ENCODE data around the gene MAPT.
"Not testable (repeated sequence)": the region's sequence is repeated elsewhere in the genome, so short reads cannot be mapped to it uniquely, and the experiment has no call there.

MAPT gene

GRCh38 chr17:46001390-46002310, 107.3 kb downstream of the MAPT start:
- peak overlapping the region; percentile 28 for H3K9ac ChIP-seq (ENCODE audit: insufficient read length, low read depth)
- DNase-seq (ENCODE audit: low read depth, low spot score): no peak

DNA sequence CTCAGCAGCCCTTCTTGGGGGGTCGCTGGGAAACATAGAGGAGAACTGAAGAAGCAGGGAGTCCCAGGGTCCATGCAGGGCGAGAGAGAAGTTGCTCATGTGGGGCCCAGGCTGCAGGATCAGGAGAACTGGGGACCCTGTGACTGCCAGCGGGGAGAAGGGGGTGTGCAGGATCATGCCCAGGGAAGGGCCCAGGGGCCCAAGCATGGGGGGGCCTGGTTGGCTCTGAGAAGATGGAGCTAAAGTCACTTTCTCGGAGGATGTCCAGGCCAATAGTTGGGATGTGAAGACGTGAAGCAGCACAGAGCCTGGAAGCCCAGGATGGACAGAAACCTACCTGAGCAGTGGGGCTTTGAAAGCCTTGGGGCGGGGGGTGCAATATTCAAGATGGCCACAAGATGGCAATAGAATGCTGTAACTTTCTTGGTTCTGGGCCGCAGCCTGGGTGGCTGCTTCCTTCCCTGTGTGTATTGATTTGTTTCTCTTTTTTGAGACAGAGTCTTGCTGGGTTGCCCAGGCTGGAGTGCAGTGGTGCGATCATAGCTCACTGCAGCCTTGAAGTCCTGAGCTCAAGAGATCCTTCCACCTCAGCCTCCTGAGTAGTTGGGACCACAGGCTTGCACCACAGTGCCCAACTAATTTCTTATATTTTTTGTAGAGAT, 108.1 kb downstream of the MAPT start:
- no peaks in the 10 kb centered on the region for H3K9me3 ChIP-seq (ENCODE audit: insufficient read depth, low read length)
- no peaks in the 10 kb centered on the region for H3K27me3 ChIP-seq (ENCODE audit: insufficient read depth, insufficient read length)
- peaks cover 1% of the 10 kb centered on the region for H3K4me1 ChIP-seq (ENCODE audit: insufficient read depth, insufficient read length)
- no peaks in the 10 kb centered on the region for H3K36me3 ChIP-seq (ENCODE audit: insufficient read depth, insufficient read length, low read length)
- H3K4me3 ChIP-seq (ENCODE audit: insufficient read length, low read depth): no peak overlapping the region
- DNase-seq (ENCODE audit: low read depth, low spot score): peak; percentile 60
- no peak for TF ChIP-seq SUZ12 (IDR thresholded peaks at IDR 0.05; ENCODE audit: extremely low read depth, insufficient read depth, insufficient read length)
- no peak for TF ChIP-seq ZNF274 (IDR thresholded peaks at IDR 0.05; ENCODE audit: low read depth, low read length)
- no peak for TF ChIP-seq YY1 (IDR thresholded peaks at IDR 0.05; ENCODE audit: insufficient read depth, insufficient read length)
- H3K9ac ChIP-seq (ENCODE audit: insufficient read length, low read depth): peak overlapping the region; percentile 28

More at GRCh38 chr17:46001390-46002310, 107.3 kb downstream of the MAPT start:
- H3K4me3 ChIP-seq (ENCODE audit: insufficient read length, low read depth): no peak overlapping the region
- peaks cover 1% of the 10 kb centered on the region for H3K4me1 ChIP-seq (ENCODE audit: insufficient read depth, insufficient read length)
- no peaks in the 10 kb centered on the region for H3K9me3 ChIP-seq (ENCODE audit: insufficient read depth, low read length)
- H3K27me3 ChIP-seq (ENCODE audit: insufficient read depth, insufficient read length): no peaks in the 10 kb centered on the region
- no peaks in the 10 kb centered on the region for H3K36me3 ChIP-seq (ENCODE audit: insufficient read depth, insufficient read length, low read length)
- no peak for TF ChIP-seq YY1 (IDR thresholded peaks at IDR 0.05; ENCODE audit: insufficient read depth, insufficient read length)

DNA sequence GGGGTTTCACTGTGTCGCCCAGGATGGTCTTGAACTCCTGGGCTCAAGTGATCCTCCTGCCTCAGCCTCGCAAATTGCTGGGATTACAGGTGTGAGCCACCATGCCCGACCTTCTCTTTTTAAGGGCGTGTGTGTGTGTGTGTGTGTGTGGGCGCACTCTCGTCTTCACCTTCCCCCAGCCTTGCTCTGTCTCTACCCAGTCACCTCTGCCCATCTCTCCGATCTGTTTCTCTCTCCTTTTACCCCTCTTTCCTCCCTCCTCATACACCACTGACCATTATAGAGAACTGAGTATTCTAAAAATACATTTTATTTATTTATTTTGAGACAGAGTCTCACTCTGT, 108.6 kb downstream of the MAPT start:
- H3K9me3 ChIP-seq (ENCODE audit: insufficient read depth, low read length): no peaks in the 10 kb centered on the region
- H3K9ac ChIP-seq (ENCODE audit: insufficient read length, low read depth): no peak overlapping the region
- DNase-seq (ENCODE audit: low read depth, low spot score): no peak
- no peaks in the 10 kb centered on the region for H3K36me3 ChIP-seq (ENCODE audit: insufficient read depth, insufficient read length, low read length)
- no peaks in the 10 kb centered on the region for H3K27me3 ChIP-seq (ENCODE audit: insufficient read depth, insufficient read length)
- H3K4me3 ChIP-seq (ENCODE audit: insufficient read length, low read depth): no peak overlapping the region
- H3K4me1 ChIP-seq (ENCODE audit: insufficient read depth, insufficient read length): peaks cover 1% of the 10 kb centered on the region
- TF ChIP-seq YY1 (IDR thresholded peaks at IDR 0.05; ENCODE audit: insufficient read depth, insufficient read length) (no peak), ZNF274 (IDR thresholded peaks at IDR 0.05; ENCODE audit: low read depth, low read length) (no peak), SUZ12 (IDR thresholded peaks at IDR 0.05; ENCODE audit: extremely low read depth, insufficient read depth, insufficient read length) (no peak)

- H3K4me3 ChIP-seq (ENCODE audit: insufficient read length, low read depth): no peak overlapping the region
- peaks cover 1% of the 10 kb centered on the region for H3K4me1 ChIP-seq (ENCODE audit: insufficient read depth, insufficient read length)
- DNase-seq (ENCODE audit: low read depth, low spot score): no peak
- no peaks in the 10 kb centered on the region for H3K36me3 ChIP-seq (ENCODE audit: insufficient read depth, insufficient read length, low read length)
- no peaks in the 10 kb centered on the region for H3K9me3 ChIP-seq (ENCODE audit: insufficient read depth, low read length)
- H3K9ac ChIP-seq (ENCODE audit: insufficient read length, low read depth): no peak overlapping the region
- no peak for TF ChIP-seq SUZ12 (IDR thresholded peaks at IDR 0.05; ENCODE audit: extremely low read depth, insufficient read depth, insufficient read length)
- no peaks in the 10 kb centered on the region for H3K27me3 ChIP-seq (ENCODE audit: insufficient read depth, insufficient read length)
These were observed 109.8 kb downstream of the MAPT start for GRCh38 chr17:46003907-46004748.

DNA sequence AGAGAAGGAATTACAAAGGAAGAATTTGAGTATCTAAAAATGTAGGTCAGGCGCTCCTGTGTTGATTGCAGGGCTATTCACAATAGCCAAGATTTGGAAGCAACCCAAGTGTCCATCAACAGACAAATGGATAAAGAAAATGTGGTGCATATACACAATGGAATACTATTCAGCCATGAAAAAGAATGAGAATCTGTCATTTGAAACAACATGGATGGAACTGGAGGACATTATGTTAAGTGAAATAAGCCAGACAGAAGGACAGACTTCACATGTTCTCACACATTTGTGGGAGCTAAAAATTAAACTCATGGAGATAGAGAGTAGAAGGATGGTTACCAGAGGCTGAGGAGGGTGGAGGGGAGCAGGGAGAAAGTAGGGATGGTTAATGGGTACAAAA, 111.7 kb downstream of the MAPT start:
- H3K27me3 ChIP-seq (ENCODE audit: insufficient read depth, insufficient read length); H3K9ac ChIP-seq (ENCODE audit: insufficient read length, low read depth); H3K9me3 ChIP-seq (ENCODE audit: insufficient read depth, low read length); H3K4me1 ChIP-seq (ENCODE audit: insufficient read depth, insufficient read length); H3K4me3 ChIP-seq (ENCODE audit: insufficient read length, low read depth); H3K36me3 ChIP-seq (ENCODE audit: insufficient read depth, insufficient read length, low read length); DNase-seq (ENCODE audit: low read depth, low spot score): not testable (repeated sequence)

- Histone ChIP-seq H3K4me1 (ENCODE audit: insufficient read depth, insufficient read length) (peaks cover 10% of the 10 kb centered on the region), H3K9ac (ENCODE audit: insufficient read length, low read depth) (no peak overlapping the region), H3K27me3 (ENCODE audit: insufficient read depth, insufficient read length) (no peaks in the 10 kb centered on the region), H3K4me3 (ENCODE audit: insufficient read length, low read depth) (no peak overlapping the region), H3K9me3 (ENCODE audit: insufficient read depth, low read length) (no peaks in the 10 kb centered on the region), H3K36me3 (ENCODE audit: insufficient read depth, insufficient read length, low read length) (no peaks in the 10 kb centered on the region)
- DNase-seq (ENCODE audit: low read depth, low spot score): no peak
- TF ChIP-seq YY1 (IDR thresholded peaks at IDR 0.05; ENCODE audit: insufficient read depth, insufficient read length): no peak
These were observed 113.2 kb downstream of the MAPT start for GRCh38 chr17:46007461-46007965.

DNA sequence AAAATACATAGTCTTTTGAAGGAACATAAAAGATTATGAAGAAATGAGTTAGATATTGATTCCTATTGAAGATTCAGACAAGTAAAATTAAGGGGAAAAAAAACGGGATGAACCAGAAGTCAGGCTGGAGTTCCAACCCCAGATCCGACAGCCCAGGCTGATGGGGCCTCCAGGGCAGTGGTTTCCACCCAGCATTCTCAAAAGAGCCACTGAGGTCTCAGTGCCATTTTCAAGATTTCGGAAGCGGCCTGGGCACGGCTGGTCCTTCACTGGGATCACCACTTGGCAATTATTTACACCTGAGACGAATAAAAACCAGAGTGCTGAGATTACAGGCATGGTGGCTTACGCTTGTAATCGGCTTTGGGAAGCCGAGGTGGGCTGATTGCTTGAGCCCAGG, 114.2 kb downstream of the MAPT start:
- no peaks in the 10 kb centered on the region for H3K27me3 ChIP-seq (ENCODE audit: insufficient read depth, insufficient read length)
- no peak overlapping the region for H3K9ac ChIP-seq (ENCODE audit: insufficient read length, low read depth)
- H3K36me3 ChIP-seq (ENCODE audit: insufficient read depth, insufficient read length, low read length): no peaks in the 10 kb centered on the region

More for the DNA sequence above, 114.2 kb downstream of the MAPT start:
- Histone ChIP-seq H3K4me1 (ENCODE audit: insufficient read depth, insufficient read length) (peaks cover 12% of the 10 kb centered on the region), H3K9me3 (ENCODE audit: insufficient read depth, low read length) (no peaks in the 10 kb centered on the region), H3K4me3 (ENCODE audit: insufficient read length, low read depth) (no peak overlapping the region)
- TF ChIP-seq SUZ12 (IDR thresholded peaks at IDR 0.05; ENCODE audit: extremely low read depth, insufficient read depth, insufficient read length) (no peak), ZNF274 (IDR thresholded peaks at IDR 0.05; ENCODE audit: low read depth, low read length) (no peak), YY1 (IDR thresholded peaks at IDR 0.05; ENCODE audit: insufficient read depth, insufficient read length) (no peak)
- DNase-seq (ENCODE audit: low read depth, low spot score): no peak

Measured in NT2/D1 (cell line).